GM12873 (cell line): Measurements from ENCODE around the gene MIDN.

Source experiments
- CTCF ChIP-seq: IDR thresholded peaks from 2 replicates; pipeline ENCODE4 v1.5.1; 2012; ENCODE audit warnings: low read depth, mild to moderate bottlenecking, moderate library complexity, low read length, control low read depth; ENCODE audit not compliant: insufficient read depth; ENCODE audit errors: missing control alignments

Gene MIDN

GRCh38 chr19:1300744-1301490 is 52.5 kb downstream of the MIDN start:
- TF ChIP-seq CTCF, result no peak

- no peak for TF ChIP-seq CTCF
These were observed 54.3 kb downstream of the MIDN start for GRCh38 chr19:1302533-1303239.

GRCh38 chr19:1304197-1304924 is 56.0 kb downstream of the MIDN start:
- TF ChIP-seq CTCF, result no peak

GRCh38 chr19:1307320-1307719 is 58.9 kb downstream of the MIDN start:
- TF ChIP-seq CTCF, result no peak

- TF ChIP-seq CTCF, result no peak
These were observed 59.4 kb downstream of the MIDN start for GRCh38 chr19:1307755-1308303.

- TF ChIP-seq CTCF, result no peak
These were observed 60.3 kb downstream of the MIDN start for GRCh38 chr19:1308718-1309117.
